Mucosa of descending colon (tissue), 3 donors: ENCODE measurements around the gene MAN2C1. TPM values are rescaled to one million over a fixed set of nuclear protein-coding genes. Genes with fewer than 3 reads are reported as not detected.
"Not testable (repeated sequence)": the region's sequence is repeated elsewhere in the genome, so short reads cannot be mapped to it uniquely, and the experiment has no call there.

Experiments used
- ATAC-seq: fragments of 200-7000 bp; cut with Tn5 transposase; one replicate; pipeline ENCODE4 v1.9.1; 2020; ENCODE audit warnings: mild to moderate bottlenecking, moderate library complexity
- DNase-seq, 3 donors: peaks; one replicate each; pipeline ENCODE4 v3.0.0-alpha.2; 2020
- H3K36me3 ChIP-seq: fragments of 200-600 bp; one replicate; pipeline ENCODE4 v1.8.0; 2021; ENCODE audit warnings: low read depth, mild to moderate bottlenecking
- H3K4me1 ChIP-seq: fragments of 200-600 bp; one replicate; pipeline ENCODE4 v1.8.0; 2021; ENCODE audit warnings: low read depth, mild to moderate bottlenecking
- H3K4me3 ChIP-seq: fragments of 200-600 bp; one replicate; pipeline ENCODE4 v1.8.0; 2021; ENCODE audit warnings: mild to moderate bottlenecking
- H3K9me3 ChIP-seq: fragments of 200-600 bp; one replicate; pipeline ENCODE4 v1.8.0; 2021; ENCODE audit warnings: mild to moderate bottlenecking
- intact Hi-C, 2 donors: fragments of 100-400 bp; cut with DNase I in 1 of 2; cut with micrococcal nuclease in 1 of 2; formaldehyde crosslinking; loops; one replicate each; pipeline versions ENCODE4 v1.11.0 to v1.11.1; 2022; cut with DNase I, micrococcal nuclease
- total RNA-seq, 3 donors: library from RNA; stranded (reverse); fragmentation: NEBNext Ultra II Directional in 2 of 3; extraction: Animal tissue kit (Norgen Biotek cat#: 25700) in 2 of 3; gene quantifications; one replicate each; pipeline versions ENCODE4 v1.2.1 to v1.2.4, GENCODE V29; 2021 to 2023
- TF ChIP-seq, protein P1 (sequence below): fragments of 200-600 bp; IDR thresholded peaks from one replicate; pipeline ENCODE4 v1.8.0; 2022; ENCODE audit warnings: antibody characterized with exemption, mild to moderate bottlenecking
- donor health status: DM: no; HTN: no; CAD: no; lungs with moderate emphysema.
- donor health status: DM: no; HTN: no; CAD: no.
- donor health status: DM: no; HTN: yes; CAD: no.

Gene MAN2C1
- total RNA-seq, 3 donors from 2014 or later, result 192 to 239 (median 217) TPM

DNA sequence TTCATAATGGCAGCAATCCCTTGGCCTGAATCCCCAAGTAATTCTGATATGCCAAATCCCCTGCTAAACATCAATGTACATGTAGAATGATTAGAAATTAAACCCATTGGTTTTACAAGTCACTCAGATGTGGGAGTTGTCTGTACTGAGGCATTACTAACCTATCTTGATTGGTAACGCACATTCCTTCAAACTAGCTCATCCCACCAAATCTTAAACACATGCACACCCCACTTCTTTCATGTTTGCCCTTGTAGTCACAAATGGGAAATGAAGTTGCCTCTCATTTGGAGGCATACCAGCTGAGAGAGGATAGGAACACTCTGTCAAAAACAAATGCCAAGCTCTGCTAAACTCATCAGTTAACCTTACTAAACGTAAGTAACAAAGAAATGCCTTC lies 29.1 kb upstream of the MAN2C1 start:
- ATAC-seq, result no peak
- Histone ChIP-seq H3K4me1 (no peaks in the 10 kb centered on the region), H3K36me3 (peaks cover 6% of the 10 kb centered on the region), H3K4me3 (no peak overlapping the region), H3K9me3 (no peaks in the 10 kb centered on the region)
- intact Hi-C loops, result no loop called here
- DNase-seq, result no peak
- TF ChIP-seq, protein P1, sequence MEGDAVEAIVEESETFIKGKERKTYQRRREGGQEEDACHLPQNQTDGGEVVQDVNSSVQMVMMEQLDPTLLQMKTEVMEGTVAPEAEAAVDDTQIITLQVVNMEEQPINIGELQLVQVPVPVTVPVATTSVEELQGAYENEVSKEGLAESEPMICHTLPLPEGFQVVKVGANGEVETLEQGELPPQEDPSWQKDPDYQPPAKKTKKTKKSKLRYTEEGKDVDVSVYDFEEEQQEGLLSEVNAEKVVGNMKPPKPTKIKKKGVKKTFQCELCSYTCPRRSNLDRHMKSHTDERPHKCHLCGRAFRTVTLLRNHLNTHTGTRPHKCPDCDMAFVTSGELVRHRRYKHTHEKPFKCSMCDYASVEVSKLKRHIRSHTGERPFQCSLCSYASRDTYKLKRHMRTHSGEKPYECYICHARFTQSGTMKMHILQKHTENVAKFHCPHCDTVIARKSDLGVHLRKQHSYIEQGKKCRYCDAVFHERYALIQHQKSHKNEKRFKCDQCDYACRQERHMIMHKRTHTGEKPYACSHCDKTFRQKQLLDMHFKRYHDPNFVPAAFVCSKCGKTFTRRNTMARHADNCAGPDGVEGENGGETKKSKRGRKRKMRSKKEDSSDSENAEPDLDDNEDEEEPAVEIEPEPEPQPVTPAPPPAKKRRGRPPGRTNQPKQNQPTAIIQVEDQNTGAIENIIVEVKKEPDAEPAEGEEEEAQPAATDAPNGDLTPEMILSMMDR, result no peak

DNA sequence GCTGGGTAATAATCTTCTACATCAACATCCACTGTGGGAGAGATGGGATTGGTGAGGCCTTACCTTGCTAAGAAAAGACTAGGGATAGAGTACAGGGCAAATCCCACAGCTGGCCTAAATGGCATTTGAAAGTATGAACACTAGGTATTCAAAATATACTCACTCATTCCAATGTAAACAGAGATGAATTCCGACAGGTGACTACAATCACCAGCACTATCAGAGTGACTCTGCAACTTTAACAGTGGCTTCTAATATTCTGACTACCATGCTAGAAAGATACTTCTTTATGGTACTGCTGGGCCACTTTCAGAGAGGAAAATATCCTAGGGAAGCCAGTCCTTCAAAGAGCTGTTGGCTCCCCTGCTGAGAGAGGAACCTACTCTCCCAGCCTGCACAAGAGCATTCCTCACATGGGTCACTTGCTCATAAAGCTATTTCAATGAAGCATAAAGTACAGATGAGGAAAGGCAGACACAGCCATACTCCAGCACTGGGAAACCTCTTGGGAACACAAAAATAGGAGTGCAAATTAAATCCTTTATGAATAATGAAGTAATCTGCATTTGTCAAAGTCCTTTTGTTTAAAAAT lies 21.5 kb upstream of the MAN2C1 start:
- TF ChIP-seq, protein P1, result no peak
- intact Hi-C loops, result no loop called here
- H3K4me3 ChIP-seq, result no peak overlapping the region
- peaks cover 17% of the 10 kb centered on the region for H3K36me3 ChIP-seq
- H3K9me3 ChIP-seq, result no peaks in the 10 kb centered on the region
- ATAC-seq (no peak), DNase-seq (no peak)
- H3K4me1 ChIP-seq, result no peaks in the 10 kb centered on the region

DNA sequence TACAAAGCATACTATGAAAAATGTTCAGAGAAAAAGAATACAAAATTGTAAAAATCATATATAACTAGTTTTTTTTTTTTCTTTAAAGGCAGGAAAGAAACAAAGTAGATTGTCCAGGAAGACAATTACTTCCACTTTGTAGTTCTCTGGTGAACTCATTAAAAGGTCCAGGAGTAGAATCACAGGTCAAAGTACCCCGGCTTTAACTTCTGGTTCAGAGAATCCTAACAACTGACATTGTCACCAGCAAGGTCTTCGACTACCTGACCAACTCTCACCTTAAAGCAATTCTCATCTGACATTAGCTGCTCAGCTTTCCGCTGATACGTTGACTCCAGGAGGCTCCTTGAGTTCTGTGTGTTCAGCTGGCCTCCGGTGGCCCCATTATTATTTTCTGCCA lies 15.6 kb upstream of the MAN2C1 start:
- H3K36me3 ChIP-seq, ATAC-seq, H3K9me3 ChIP-seq, H3K4me1 ChIP-seq, intact Hi-C loops, H3K4me3 ChIP-seq, DNase-seq: not testable (repeated sequence)

DNA sequence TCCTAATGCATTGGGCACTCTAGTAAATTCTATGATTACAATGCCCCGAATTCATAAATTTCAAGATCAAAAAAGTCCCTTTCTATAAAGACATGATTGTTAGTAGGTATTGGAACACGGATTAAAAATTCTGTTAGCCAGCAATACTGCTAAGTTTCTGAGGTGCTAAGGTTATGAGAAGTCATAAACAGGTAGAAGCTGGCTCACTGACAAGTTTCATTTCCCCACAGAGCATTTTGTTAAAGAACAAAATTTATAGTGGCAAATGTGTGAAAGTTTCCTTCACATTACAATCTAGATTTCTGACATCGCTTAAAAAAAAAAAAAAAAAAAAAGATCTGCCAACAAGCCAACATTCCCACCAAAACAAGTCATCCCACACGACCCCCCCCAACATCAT lies 12.4 kb upstream of the MAN2C1 start:
- Histone ChIP-seq H3K36me3 (peaks cover 6% of the 10 kb centered on the region), H3K4me3 (no peak overlapping the region), H3K9me3 (no peaks in the 10 kb centered on the region), H3K4me1 (no peaks in the 10 kb centered on the region)
- DNase-seq (no peak), ATAC-seq (no peak)
- intact Hi-C loops, result no loop called here
- TF ChIP-seq, protein P1, result no peak

DNA sequence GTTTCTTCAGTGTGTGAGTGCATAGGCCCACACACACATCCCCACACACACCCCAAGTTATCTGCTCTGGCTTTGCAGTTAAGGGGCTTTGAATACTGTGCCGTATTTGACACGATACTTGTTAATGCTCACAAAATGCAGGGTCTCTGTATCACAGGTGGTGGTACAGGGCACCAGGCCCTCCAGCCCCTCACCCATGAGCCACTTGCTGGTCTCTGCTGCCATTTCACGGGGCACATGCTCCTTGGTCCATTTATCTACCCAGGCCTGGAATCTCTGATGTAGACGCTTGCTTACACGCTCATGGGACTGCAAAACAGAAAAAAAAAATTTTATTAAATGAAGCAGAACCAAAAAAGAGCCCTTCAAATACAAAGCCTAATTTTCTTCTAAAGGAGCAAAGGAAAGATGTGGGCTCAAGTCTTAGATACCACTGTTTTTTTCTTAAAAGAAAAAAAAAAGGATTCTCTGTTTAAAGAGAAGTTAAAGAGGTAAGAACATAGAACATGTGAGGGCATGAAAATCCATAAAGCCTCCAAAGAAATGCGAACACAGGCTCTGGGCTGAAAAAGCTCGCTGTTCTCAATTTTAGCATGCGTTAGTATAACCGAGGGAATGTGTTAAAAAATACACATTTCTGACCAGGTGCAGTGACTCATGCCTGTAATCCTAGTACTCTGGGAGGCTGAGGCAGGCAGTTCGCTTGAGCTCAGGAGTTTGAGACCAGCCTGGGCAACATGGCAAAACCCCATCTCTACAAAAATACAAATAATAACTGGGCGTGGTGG lies 3.7 kb upstream of the MAN2C1 start:
- intact Hi-C loops, result no loop called here
- Histone ChIP-seq H3K36me3 (no peaks in the 10 kb centered on the region), H3K4me1 (peaks cover 17% of the 10 kb centered on the region), H3K9me3 (no peaks in the 10 kb centered on the region), H3K4me3 (no peak overlapping the region)
- DNase-seq (no peak), ATAC-seq (no peak)
- TF ChIP-seq, protein P1, result no peak

DNA sequence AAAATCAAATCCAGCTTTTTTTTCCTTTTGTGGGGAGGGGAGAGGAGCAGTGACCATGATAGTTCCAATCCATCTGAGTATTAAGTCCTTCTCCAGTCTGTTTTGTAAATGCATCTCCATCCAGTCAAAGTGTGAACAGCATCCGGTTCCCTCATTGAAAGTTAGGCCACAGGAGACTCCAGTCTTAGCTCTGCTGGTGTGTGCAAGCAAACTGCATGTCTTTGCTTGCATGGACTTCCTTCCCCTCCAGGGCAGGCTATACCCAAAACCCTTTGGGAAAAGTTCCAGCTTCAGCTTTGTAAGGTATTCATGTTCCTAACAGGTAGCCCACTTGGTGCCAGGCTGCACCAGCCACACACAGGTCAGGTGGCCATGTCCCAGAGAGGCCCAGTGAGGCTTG lies 3.1 kb upstream of the MAN2C1 start:
- ATAC-seq (no peak), DNase-seq (no peak)
- no peak overlapping the region for H3K4me3 ChIP-seq
- intact Hi-C loops, result no loop called here
- H3K4me1 ChIP-seq, result peaks cover 17% of the 10 kb centered on the region
- no peaks in the 10 kb centered on the region for H3K36me3 ChIP-seq
- TF ChIP-seq, protein P1, result no peak
- H3K9me3 ChIP-seq, result no peaks in the 10 kb centered on the region
